GM06990 (cell line): ENCODE data around the gene ARHGAP42.

Experiments
- DNase-seq: peaks from one replicate; pipeline ENCODE4 v3.0.0-alpha.2; 2011; ENCODE audit not compliant: insufficient read length; ENCODE audit errors: extremely low read depth
- H3K27me3 ChIP-seq: replicated peaks from 2 replicates; pipeline ENCODE4 v1.6.0; 2011; ENCODE audit warnings: low read length; ENCODE audit not compliant: control insufficient read depth, insufficient read depth
- H3K36me3 ChIP-seq: 2 replicates; pipeline ENCODE4 v1.5.1; 2011; ENCODE audit warnings: low read length; ENCODE audit not compliant: control insufficient read depth, insufficient read depth
- H3K4me3 ChIP-seq: replicated peaks from 2 replicates; pipeline ENCODE4 v1.5.1; 2011; ENCODE audit warnings: low read depth, mild to moderate bottlenecking, control low read depth, low read length
- CTCF ChIP-seq: IDR thresholded peaks from 2 replicates; pipeline ENCODE4 v1.5.1; 2011; ENCODE audit warnings: low read length, control low read depth, mild to moderate bottlenecking, inconsistent platforms; ENCODE audit not compliant: insufficient read depth, poor library complexity, severe bottlenecking

ARHGAP42 gene

DNA sequence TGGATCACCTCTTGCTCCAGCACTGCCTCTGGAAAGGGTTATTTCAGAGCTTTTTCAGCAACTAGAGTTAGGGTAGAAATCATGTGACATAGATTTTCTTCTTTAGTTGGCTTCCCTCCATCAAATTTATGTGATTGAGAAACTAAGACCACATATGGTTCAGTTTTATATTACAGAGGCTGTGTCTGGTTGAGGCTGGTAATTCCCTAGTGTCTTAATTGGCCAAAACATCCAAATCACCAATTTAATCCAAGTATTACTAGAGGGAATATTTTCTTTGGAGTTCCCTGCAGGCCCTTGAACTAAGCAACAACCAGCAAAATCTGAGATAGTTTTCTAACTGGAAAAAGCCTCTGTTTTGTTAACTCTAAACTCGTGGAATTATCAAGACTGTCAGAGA is 136.3 kb downstream of the ARHGAP42 start:
- H3K36me3 ChIP-seq, result no peaks in the 10 kb centered on the region
- H3K4me3 ChIP-seq, result no peak overlapping the region
- H3K27me3 ChIP-seq, result no peaks in the 10 kb centered on the region
- no peak for DNase-seq
- TF ChIP-seq CTCF, result no peak

DNA sequence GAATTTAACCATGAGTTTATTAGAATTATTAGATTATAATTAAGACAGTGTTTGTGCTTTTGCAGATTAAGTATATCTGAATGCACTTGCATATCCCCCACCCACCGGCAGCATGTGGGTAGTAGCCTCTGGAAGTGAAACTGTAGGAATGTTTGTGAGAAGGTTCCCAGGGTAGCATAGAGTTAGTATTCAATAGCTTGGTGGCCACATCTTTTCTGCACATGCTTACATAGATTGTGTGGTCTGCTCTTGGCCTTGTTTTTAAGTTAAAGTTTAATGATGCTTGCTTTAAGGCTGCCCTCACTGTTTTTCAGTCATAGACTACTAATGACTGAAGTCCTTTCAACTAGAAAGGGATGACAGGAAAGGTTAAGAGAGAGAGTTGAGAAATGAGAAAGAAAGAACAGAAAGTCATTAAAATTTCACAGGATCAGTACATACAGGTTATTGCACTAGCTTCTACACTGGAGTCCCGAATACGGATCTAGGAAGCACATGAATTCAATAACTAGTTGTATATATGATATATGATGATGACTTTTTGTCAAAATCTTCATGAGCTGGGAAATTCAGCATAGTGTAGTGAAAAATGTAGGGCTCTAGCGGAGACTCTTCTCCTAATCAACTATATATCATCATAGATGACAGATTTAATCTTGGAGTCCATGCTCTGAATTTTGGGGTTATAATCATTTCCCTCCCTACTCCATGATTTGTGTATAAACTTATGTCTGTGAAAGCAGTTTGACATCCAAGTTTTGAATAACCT is 137.1 kb downstream of the ARHGAP42 start:
- H3K27me3 ChIP-seq, result no peaks in the 10 kb centered on the region
- H3K36me3 ChIP-seq, result no peaks in the 10 kb centered on the region
- no peak for TF ChIP-seq CTCF
- no peak overlapping the region for H3K4me3 ChIP-seq
- no peak for DNase-seq

GRCh38 chr11:100825626-100826025 is 138.5 kb downstream of the ARHGAP42 start:
- DNase-seq, result no peak
- H3K36me3 ChIP-seq, result no peaks in the 10 kb centered on the region
- no peak overlapping the region for H3K4me3 ChIP-seq
- no peak for TF ChIP-seq CTCF
- H3K27me3 ChIP-seq, result no peaks in the 10 kb centered on the region

DNA sequence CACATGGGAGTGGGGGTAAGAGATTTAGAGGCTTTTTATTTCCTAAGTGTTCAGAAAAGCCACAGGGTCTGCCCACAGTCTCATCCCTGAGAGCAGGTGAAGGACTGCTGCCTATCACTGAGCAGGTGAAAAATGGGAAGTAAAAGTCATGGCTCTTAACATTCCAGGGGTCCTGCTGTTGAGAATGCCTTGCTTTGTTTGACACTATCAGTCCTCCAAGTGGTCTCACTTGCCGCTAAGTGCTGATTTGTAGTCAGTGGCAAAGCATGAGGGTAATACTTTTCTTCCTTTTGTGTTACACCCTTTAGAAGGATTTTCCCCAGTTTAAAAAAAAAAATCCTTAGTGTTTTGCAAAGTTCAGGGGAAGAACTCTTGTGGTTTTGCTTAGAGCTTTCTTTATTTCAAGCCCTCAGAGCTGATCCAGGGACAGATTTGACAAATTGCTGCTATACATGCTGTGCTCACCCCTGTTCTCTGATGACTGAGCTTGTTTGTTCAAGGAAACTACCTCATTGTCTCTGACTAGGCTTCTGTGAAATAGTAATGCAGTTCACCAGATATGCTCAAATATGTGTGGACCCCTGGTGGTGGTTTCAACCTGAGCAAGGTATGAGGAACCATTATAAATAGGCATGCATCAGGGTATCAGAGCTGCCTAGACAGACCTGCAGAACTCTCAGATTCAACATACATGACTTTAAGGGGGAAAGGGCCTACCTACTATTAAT is 141.0 kb downstream of the ARHGAP42 start:
- DNase-seq, result peak; percentile 11
- peak; percentile 43 for TF ChIP-seq CTCF

DNA sequence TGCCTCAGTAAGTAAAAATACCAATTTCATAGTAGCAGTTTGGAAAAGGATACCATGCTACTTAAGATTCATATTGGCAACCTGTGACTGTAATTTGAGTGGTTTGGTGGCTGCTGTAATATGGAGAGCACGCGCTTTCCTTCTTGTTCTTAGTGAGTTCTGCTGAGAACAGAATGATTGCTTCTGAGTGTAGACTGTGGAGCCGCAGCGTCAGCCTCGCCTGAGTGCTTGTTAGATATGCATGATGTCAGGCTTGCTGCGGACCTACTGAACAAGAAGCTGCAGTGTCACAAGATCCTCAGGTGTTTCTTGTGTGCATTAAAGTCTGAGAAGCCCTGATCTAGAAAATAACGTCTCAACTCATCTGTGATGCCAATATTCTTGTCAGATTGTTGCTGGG is 143.2 kb downstream of the ARHGAP42 start:
- TF ChIP-seq CTCF, result no peak
- H3K36me3 ChIP-seq, result no peaks in the 10 kb centered on the region
- no peak overlapping the region for H3K4me3 ChIP-seq
- H3K27me3 ChIP-seq, result peaks cover 2% of the 10 kb centered on the region; the same call in 1 of the 2 replicates
- DNase-seq, result no peak

More for the DNA sequence above, 141.0 kb downstream of the ARHGAP42 start:
- H3K36me3 ChIP-seq, result no peaks in the 10 kb centered on the region
- no peak overlapping the region for H3K4me3 ChIP-seq
- H3K27me3 ChIP-seq, result peaks cover 2% of the 10 kb centered on the region; the same call in 1 of the 2 replicates
